Measurements from ENCODE around the gene VPS37D.

DNA sequence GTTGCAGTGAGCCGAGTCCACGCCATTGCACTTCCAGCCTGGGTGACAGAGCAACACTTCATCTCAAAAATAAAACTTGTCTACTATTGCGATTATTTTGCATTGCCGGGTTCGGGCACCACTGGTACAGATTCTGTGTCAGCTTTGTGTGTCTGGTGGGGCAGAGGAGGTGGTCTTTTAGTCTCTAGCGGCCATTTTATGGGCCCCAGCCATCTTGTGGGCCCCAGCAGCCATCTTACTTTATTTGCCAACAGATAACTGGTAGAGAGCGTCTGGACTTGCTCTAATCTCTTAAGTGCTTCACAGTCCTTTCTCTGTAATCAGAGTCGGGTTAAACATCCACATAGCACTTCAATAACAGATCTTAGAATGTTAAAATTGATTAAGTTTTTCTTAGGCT is 20.7 kb downstream of the VPS37D start:
- TF ChIP-seq YY1 (IDR thresholded peaks at IDR 0.05; ENCODE audit: insufficient read depth, insufficient read length), result no peak
- TF ChIP-seq SUZ12 (IDR thresholded peaks at IDR 0.05; ENCODE audit: extremely low read depth, insufficient read depth, insufficient read length), result no peak

Measured in NT2/D1 (cell line).